Activated T-cell treated with anti-CD3 and anti-CD28 coated beads, Interleukin-2, amount 50 U/mL, for 72 hours (primary cell): ENCODE measurements around the gene ZNF521. TPM values are rescaled to one million over a fixed set of nuclear protein-coding genes. Genes with fewer than 3 reads are reported as not detected.

Experiments
- ATAC-seq, 2 donors: fragments of 150-1000 bp; cut with Tn5 transposase; replicated peaks in 1 of 2; 2 replicates each; pipeline ENCODE4 v1.10.0; 2021; ENCODE audit warnings: moderate library complexity in 2 of 2, mild to moderate bottlenecking in 1 of 2
- DNase-seq, 2 donors: peaks; one replicate each; pipeline ENCODE4 v3.0.0; 2021 to 2022; ENCODE audit warnings: mixed read lengths in 1 of 2
- H3K27ac Mint-ChIP-seq: one replicate; pipeline ENCODE4 v1.8.0; 2022; ENCODE audit warnings: mild to moderate bottlenecking, moderate library complexity, mixed read lengths
- H3K27me3 Mint-ChIP-seq: one replicate; pipeline ENCODE4 v1.8.0; 2022; ENCODE audit warnings: low read depth, mixed read lengths
- H3K36me3 Mint-ChIP-seq, 2 donors: one replicate each; pipeline ENCODE4 v1.8.0; 2022; ENCODE audit warnings: mixed read lengths in 2 of 2, mild to moderate bottlenecking in 1 of 2; ENCODE audit not compliant: insufficient read depth in 2 of 2
- H3K4me1 Mint-ChIP-seq: one replicate; pipeline ENCODE4 v1.8.0; 2022; ENCODE audit warnings: low read depth, mixed read lengths
- H3K4me3 Mint-ChIP-seq, 2 donors: one replicate each; pipeline ENCODE4 v1.8.0; 2022; ENCODE audit warnings: mild to moderate bottlenecking in 2 of 2, mixed read lengths in 2 of 2, moderate library complexity in 2 of 2
- H3K9me3 Mint-ChIP-seq, 2 donors: one replicate each; pipeline ENCODE4 v1.8.0; 2022; ENCODE audit warnings: mixed read lengths in 2 of 2
- total RNA-seq, 2 donors: library from RNA; stranded (reverse); gene quantifications; one replicate each; pipeline ENCODE4 v1.2.3, GENCODE V29; 2022

Gene ZNF521
- total RNA-seq, 2 donors from 2014 or later, result not detected

GRCh38 chr18:25080211-25080610 lies 271.8 kb downstream of the ZNF521 start:
- Mint-ChIP-seq H3K4me1 (no peaks in the 10 kb centered on the region), H3K36me3 (no peaks in the 10 kb centered on the region), H3K27ac (no peak overlapping the region), H3K9me3 (no peaks in the 10 kb centered on the region), H3K27me3 (no peaks in the 10 kb centered on the region), H3K4me3 (no peak overlapping the region)
- DNase-seq, result no peak
- no peak for ATAC-seq

DNA sequence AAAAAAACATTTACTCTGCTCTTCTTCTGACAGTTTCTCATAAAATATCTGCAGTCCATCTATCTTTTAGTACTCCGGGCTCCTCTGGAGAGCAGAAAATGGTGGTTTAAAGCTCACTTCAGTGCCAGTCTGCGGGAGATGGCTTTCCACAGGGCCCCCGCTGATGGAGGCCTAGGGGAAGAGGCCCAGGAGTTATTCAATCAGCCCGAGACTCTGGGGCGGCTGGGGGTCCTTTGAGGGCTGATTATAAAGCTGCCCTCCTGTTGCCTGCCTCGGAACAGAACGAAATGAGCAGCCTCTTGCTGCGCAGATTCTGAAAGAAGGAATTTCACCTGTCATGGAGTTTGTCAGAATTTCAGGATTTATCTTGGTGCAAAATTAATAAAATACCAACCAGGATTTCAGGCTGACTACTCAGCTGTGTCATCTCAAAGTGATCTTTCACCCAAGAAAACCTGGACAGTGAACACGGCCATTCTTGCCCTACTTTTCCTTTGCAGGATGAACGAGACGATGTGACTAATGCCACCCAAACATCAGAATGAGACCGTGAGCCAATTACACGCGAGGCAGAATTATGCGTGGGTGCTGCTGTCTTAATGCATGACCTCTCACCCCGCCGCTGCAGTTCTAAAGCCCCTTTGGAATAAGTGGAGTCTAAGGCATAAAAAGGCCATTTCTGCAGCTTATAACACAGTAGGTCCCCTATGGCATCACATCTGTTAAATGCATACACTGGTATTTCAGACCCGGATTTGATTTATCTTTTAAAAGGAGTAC lies 273.8 kb downstream of the ZNF521 start:
- no peak for ATAC-seq
- Mint-ChIP-seq H3K9me3 (no peaks in the 10 kb centered on the region), H3K27ac (no peak overlapping the region), H3K36me3 (no peaks in the 10 kb centered on the region), H3K4me3 (no peak overlapping the region), H3K4me1 (no peaks in the 10 kb centered on the region), H3K27me3 (no peaks in the 10 kb centered on the region)
- no peak for DNase-seq

GRCh38 chr18:25077038-25077943 lies 274.7 kb downstream of the ZNF521 start:
- Mint-ChIP-seq H3K27ac (no peak overlapping the region), H3K9me3 (no peaks in the 10 kb centered on the region), H3K4me3 (no peak overlapping the region), H3K4me1 (no peaks in the 10 kb centered on the region), H3K27me3 (no peaks in the 10 kb centered on the region), H3K36me3 (no peaks in the 10 kb centered on the region)
- DNase-seq (no peak), ATAC-seq (no peak)

- H3K36me3 Mint-ChIP-seq, result no peaks in the 10 kb centered on the region
- no peak overlapping the region for H3K4me3 Mint-ChIP-seq
- ATAC-seq (no peak), DNase-seq (no peak)
- no peaks in the 10 kb centered on the region for H3K4me1 Mint-ChIP-seq
- H3K9me3 Mint-ChIP-seq, result no peaks in the 10 kb centered on the region
- no peaks in the 10 kb centered on the region for H3K27me3 Mint-ChIP-seq
- no peak overlapping the region for H3K27ac Mint-ChIP-seq
These were observed 276.2 kb downstream of the ZNF521 start for GRCh38 chr18:25075783-25076182.

- Mint-ChIP-seq H3K27ac (no peak overlapping the region), H3K36me3 (no peaks in the 10 kb centered on the region), H3K4me3 (no peak overlapping the region), H3K4me1 (no peaks in the 10 kb centered on the region), H3K9me3 (no peaks in the 10 kb centered on the region), H3K27me3 (no peaks in the 10 kb centered on the region)
- ATAC-seq, result no peak
- DNase-seq, result no peak
These were observed 276.6 kb downstream of the ZNF521 start for GRCh38 chr18:25075331-25075730.

GRCh38 chr18:25074925-25075324 lies 277.0 kb downstream of the ZNF521 start:
- Mint-ChIP-seq H3K4me1 (no peaks in the 10 kb centered on the region), H3K9me3 (no peaks in the 10 kb centered on the region), H3K36me3 (no peaks in the 10 kb centered on the region), H3K27me3 (no peaks in the 10 kb centered on the region), H3K27ac (no peak overlapping the region), H3K4me3 (no peak overlapping the region)
- ATAC-seq (no peak), DNase-seq (no peak)

DNA sequence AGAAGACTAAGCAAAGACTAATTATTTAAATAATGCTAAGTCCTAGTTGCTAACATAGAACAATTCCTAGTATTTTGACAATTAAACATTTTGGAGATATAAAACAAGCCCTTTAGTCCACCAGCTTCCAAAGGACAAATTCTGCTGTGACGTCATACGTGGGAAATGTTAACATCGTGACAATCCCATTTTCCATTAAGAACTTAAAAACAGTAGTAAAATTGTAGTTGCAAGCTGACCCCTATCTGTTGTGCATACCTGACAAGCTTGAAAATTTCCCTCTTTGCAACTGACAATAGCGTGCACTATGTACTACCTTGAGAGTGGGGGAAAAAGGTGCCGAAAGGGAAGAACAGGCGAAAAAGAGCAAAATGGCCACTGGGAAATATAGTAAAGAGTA lies 279.8 kb downstream of the ZNF521 start:
- Mint-ChIP-seq H3K27me3 (no peaks in the 10 kb centered on the region), H3K27ac (no peak overlapping the region), H3K4me1 (no peaks in the 10 kb centered on the region), H3K9me3 (no peaks in the 10 kb centered on the region), H3K36me3 (no peaks in the 10 kb centered on the region), H3K4me3 (no peak overlapping the region)
- ATAC-seq (no peak), DNase-seq (no peak)

DNA sequence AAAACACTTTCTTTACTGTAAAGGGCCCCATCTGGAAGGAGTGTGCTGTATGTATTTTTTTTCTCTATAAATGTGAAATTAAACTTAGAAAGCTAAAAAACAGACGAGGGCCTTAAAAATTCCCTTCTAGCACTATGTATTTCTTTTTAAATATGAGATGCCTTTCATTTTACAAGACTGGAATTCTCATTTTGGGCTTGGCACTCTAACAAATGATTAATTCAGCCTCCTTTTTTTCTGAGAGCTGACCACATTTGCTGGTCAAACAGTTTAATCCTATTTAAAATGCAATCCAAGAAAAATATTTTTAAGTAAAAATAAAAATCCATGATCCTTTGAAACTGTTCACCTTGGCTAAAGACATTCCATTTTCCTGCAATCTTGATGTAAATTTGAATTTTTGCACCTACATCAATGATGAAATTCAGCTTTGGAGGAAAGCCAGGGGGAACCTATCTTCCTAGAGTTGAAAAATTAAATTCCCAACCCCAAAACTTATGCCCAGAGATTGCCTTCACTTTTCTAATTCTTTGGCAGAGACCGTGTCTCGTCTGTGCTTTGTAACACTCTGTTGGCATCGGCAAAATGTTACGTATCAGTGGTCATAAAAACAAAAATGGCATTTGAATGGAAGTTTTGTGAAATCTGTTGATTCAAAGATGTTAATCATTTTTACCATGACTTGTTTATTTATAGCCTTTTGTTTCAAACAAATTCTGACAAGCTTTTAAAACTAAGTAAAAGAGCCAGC lies 284.5 kb downstream of the ZNF521 start:
- peaks cover 0 to 1% of the 10 kb centered on the region in 2 donors for H3K9me3 Mint-ChIP-seq
- no peaks in the 10 kb centered on the region for H3K36me3 Mint-ChIP-seq
- no peak for DNase-seq

DNA sequence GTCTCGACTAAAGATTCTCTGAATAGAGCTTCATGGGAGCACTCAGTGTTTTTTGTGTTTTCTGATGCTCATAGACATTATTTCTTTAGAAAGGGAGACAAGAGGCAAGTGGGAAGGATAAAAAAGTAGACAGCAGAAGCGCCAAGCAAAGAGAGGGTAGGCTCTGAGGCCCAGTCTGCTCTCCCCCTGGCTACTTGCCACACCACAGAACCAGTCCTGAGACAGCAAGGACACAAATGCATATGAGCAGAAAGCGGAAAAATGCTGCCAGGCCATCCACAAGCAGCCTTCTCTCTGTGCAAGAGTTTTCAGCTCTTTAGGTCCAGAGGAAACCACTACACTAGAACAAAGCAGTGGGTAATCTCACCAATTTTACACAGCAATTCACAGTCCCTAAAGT lies 285.4 kb downstream of the ZNF521 start:
- H3K36me3 Mint-ChIP-seq, result no peaks in the 10 kb centered on the region
- no peak overlapping the region for H3K4me3 Mint-ChIP-seq
- H3K4me1 Mint-ChIP-seq, result no peaks in the 10 kb centered on the region
- H3K9me3 Mint-ChIP-seq, result peaks cover 0 to 1% of the 10 kb centered on the region in 2 donors
- no peak overlapping the region for H3K27ac Mint-ChIP-seq
- ATAC-seq (no peak), DNase-seq (no peak)
- H3K27me3 Mint-ChIP-seq, result no peaks in the 10 kb centered on the region

More for the DNA sequence above, 284.5 kb downstream of the ZNF521 start:
- ATAC-seq, result no peak
- Mint-ChIP-seq H3K4me1 (no peaks in the 10 kb centered on the region), H3K4me3 (no peak overlapping the region), H3K27me3 (no peaks in the 10 kb centered on the region), H3K27ac (no peak overlapping the region)

GRCh38 chr18:25062720-25063119 lies 289.2 kb downstream of the ZNF521 start:
- H3K36me3 Mint-ChIP-seq, result no peaks in the 10 kb centered on the region
- no peaks in the 10 kb centered on the region for H3K4me1 Mint-ChIP-seq
- no peak for DNase-seq
- H3K27me3 Mint-ChIP-seq, result no peaks in the 10 kb centered on the region
- H3K9me3 Mint-ChIP-seq, result peaks cover 0 to 1% of the 10 kb centered on the region in 2 donors
- H3K4me3 Mint-ChIP-seq, result no peak overlapping the region
- no peak overlapping the region for H3K27ac Mint-ChIP-seq
- no peak for ATAC-seq

GRCh38 chr18:25061395-25061794 lies 290.6 kb downstream of the ZNF521 start:
- Mint-ChIP-seq H3K27me3 (no peaks in the 10 kb centered on the region), H3K9me3 (no peaks in the 10 kb centered on the region), H3K4me3 (no peak overlapping the region), H3K4me1 (no peaks in the 10 kb centered on the region), H3K27ac (no peak overlapping the region), H3K36me3 (no peaks in the 10 kb centered on the region)
- no peak for ATAC-seq
- no peak for DNase-seq

DNA sequence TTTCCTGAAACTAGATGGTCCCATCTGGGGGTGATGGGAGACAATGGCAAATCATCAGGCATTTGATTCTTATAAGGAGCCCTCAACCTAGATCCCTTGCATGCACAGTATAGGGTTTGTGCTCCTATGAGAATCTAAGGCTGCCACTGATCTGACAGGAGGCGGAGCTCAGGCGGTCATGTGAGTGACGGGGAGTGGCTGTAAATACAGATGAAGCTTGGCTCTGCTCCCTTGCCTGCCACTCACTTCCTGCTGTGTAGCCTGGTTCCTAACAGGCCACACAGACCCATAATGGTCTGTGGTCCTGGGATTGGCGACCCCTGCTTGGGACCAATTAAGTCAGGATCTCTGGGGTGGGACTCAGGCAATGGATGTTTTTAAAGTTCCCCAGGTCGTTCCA lies 293.4 kb downstream of the ZNF521 start:
- no peak overlapping the region for H3K27ac Mint-ChIP-seq
- DNase-seq (no peak), ATAC-seq (no peak)
- no peaks in the 10 kb centered on the region for H3K27me3 Mint-ChIP-seq
- no peaks in the 10 kb centered on the region for H3K36me3 Mint-ChIP-seq
- no peaks in the 10 kb centered on the region for H3K4me1 Mint-ChIP-seq
- H3K4me3 Mint-ChIP-seq, result no peak overlapping the region
- H3K9me3 Mint-ChIP-seq, result no peaks in the 10 kb centered on the region

DNA sequence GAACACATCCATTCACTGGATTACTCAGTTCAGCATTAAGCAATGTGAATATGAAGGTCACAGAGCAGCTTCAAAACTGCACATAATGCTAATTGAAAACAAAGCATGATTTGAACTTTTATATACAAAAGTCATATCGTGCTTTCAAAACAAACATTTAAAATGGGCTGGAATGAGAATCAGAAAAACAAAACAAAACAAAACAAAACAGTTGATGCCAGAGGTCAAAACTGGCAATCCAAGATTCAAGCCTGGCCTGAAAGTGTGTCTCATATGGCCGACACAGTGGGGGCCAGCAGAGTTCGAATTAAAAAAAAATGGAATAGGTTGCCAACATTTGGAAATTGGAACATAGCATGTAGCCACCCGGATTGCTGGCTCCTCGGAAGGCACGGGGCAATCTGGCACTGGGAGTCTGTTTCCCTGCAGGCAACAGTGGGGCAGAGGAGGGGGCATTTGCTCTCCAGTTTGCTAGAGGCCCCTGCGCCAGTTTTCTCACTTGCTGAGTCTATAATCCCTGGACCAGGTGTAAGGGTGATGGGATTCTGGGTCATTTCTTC lies 294.4 kb downstream of the ZNF521 start:
- Mint-ChIP-seq H3K27ac (no peak overlapping the region), H3K27me3 (no peaks in the 10 kb centered on the region), H3K36me3 (no peaks in the 10 kb centered on the region), H3K4me3 (no peak overlapping the region), H3K9me3 (no peaks in the 10 kb centered on the region), H3K4me1 (no peaks in the 10 kb centered on the region)
- no peak for ATAC-seq
- DNase-seq, result no peak
